ENCODE data around the gene GABBR1. TPM values are rescaled to one million over a fixed set of nuclear protein-coding genes. Genes with fewer than 3 reads are reported as not detected.
A peak's percentile ranks its signal among the peaks of the same experiment; 100 is the strongest.

GABBR1 gene
- total RNA-seq, 2 experiments from 2014 or later = 78.4 to 79.9 TPM

GRCh38 chr6:29680416-29680815, 47.4 kb upstream of the GABBR1 start:
- no peak overlapping the region for H3K27ac Mint-ChIP-seq
- no peak overlapping the region for H3K4me3 Mint-ChIP-seq

GRCh38 chr6:29679962-29680361, 47.0 kb upstream of the GABBR1 start:
- Mint-ChIP-seq H3K27me3 (peaks cover 16% of the 10 kb centered on the region), H3K4me1 (ENCODE audit: low read depth) (peaks cover 9% of the 10 kb centered on the region), H3K27ac (no peak overlapping the region), H3K9me3 (no peaks in the 10 kb centered on the region), H3K4me3 (no peak overlapping the region), H3K36me3 (ENCODE audit: low read depth) (no peaks in the 10 kb centered on the region)
- DNase-seq = no peak
- Histone ChIP-seq H3K36me3 (ENCODE audit: insufficient read depth, low read length) (no peaks in the 10 kb centered on the region), H3K9me3 (ENCODE audit: control insufficient read depth in 1 of 2, insufficient read depth in 1 of 2, low read length in 2 of 2) (peaks cover 0 to 9% of the 10 kb centered on the region in 2 experiments), H3K27me3 (ENCODE audit: control insufficient read depth in 1 of 2, insufficient read depth in 2 of 2, low read length in 2 of 2) (no peaks in the 10 kb centered on the region), H3K27ac (ENCODE audit: low read depth in 1 of 2, low read length in 2 of 2) (no peak overlapping the region), H3K4me1 (ENCODE audit: insufficient read depth, low read length) (peaks cover 15% of the 10 kb centered on the region), H3K4me3 (ENCODE audit: low read length) (no peak overlapping the region)
- no peak for ATAC-seq (ENCODE audit: poor library complexity)
- ChIA-PET POLR2A (no interaction called here), CTCF (no interaction called here)
- intact Hi-C loops (cut with DNase I, micrococcal nuclease) = no loop called here
- TF ChIP-seq CTCF (IDR thresholded peaks at IDR 0.05) = no peak

More at GRCh38 chr6:29680416-29680815, 47.4 kb upstream of the GABBR1 start:
- peak in 1 of 14 experiments; percentile 33 for DNase-seq
- Histone ChIP-seq H3K9me3 (ENCODE audit: control insufficient read depth in 1 of 2, insufficient read depth in 1 of 2, low read length in 2 of 2) (peaks cover 0 to 9% of the 10 kb centered on the region in 2 experiments), H3K27ac (ENCODE audit: low read depth in 1 of 2, low read length in 2 of 2) (no peak overlapping the region), H3K4me1 (ENCODE audit: insufficient read depth, low read length) (peaks cover 15% of the 10 kb centered on the region), H3K4me3 (ENCODE audit: low read length) (no peak overlapping the region), H3K27me3 (ENCODE audit: control insufficient read depth in 1 of 2, insufficient read depth in 2 of 2, low read length in 2 of 2) (no peaks in the 10 kb centered on the region), H3K36me3 (ENCODE audit: insufficient read depth, low read length) (no peaks in the 10 kb centered on the region)
- peaks cover 9% of the 10 kb centered on the region for H3K4me1 Mint-ChIP-seq (ENCODE audit: low read depth)
- H3K36me3 Mint-ChIP-seq (ENCODE audit: low read depth) = no peaks in the 10 kb centered on the region
- peaks cover 16% of the 10 kb centered on the region for H3K27me3 Mint-ChIP-seq
- intact Hi-C loops (cut with DNase I, micrococcal nuclease) = no loop called here
- ChIA-PET CTCF (no interaction called here), POLR2A (no interaction called here)
- ATAC-seq (ENCODE audit: poor library complexity) = no peak
- no peaks in the 10 kb centered on the region for H3K9me3 Mint-ChIP-seq
- TF ChIP-seq CTCF (IDR thresholded peaks at IDR 0.05) = no peak

DNA sequence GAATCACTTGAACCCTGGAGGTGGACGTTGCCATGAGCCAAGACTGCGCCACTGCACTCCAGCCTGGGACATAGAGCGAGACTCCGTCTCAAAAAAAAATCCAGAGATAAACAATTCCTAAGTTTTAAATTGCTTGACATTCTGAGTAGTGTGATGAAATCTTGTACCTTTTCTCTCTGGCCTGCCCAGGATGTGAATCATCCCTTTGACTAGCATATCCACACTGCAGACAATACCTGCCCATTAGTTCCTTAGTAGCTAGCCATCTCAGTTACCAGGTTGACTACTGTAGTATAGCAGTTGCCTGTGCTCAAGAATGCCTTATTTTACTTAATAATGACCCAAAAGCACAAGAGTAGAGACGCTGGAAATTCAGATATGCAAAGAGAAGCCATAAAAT, 45.1 kb upstream of the GABBR1 start:
- CTCF ChIA-PET = interaction anchor here (0.9 to 1.2 kb wide), 2 partner anchors 25 to 28 kb away, joined by 3 read pairs; no protein-coding TSS in a partner anchor
- peaks cover 0 to 2% of the 10 kb centered on the region in 2 experiments for H3K27me3 ChIP-seq (ENCODE audit: control insufficient read depth in 1 of 2, insufficient read depth in 2 of 2, low read length in 2 of 2)
- intact Hi-C loops (cut with DNase I, micrococcal nuclease) = no loop called here
- Mint-ChIP-seq H3K4me3 (no peak overlapping the region), H3K27ac (no peak overlapping the region), H3K36me3 (ENCODE audit: low read depth) (no peaks in the 10 kb centered on the region), H3K27me3 (peaks cover 16% of the 10 kb centered on the region), H3K4me1 (ENCODE audit: low read depth) (peaks cover 5% of the 10 kb centered on the region), H3K9me3 (no peaks in the 10 kb centered on the region)
- no peak overlapping the region for H3K4me3 ChIP-seq (ENCODE audit: low read length)
- no peak overlapping the region for H3K27ac ChIP-seq (ENCODE audit: low read depth in 1 of 2, low read length in 2 of 2)
- no peaks in the 10 kb centered on the region for H3K36me3 ChIP-seq (ENCODE audit: insufficient read depth, low read length)
- DNase-seq = no peak
- ATAC-seq (ENCODE audit: poor library complexity) = no peak
- TF ChIP-seq CTCF (IDR thresholded peaks at IDR 0.05) = no peak
- peaks cover 0 to 9% of the 10 kb centered on the region in 2 experiments for H3K9me3 ChIP-seq (ENCODE audit: control insufficient read depth in 1 of 2, insufficient read depth in 1 of 2, low read length in 2 of 2)
- peaks cover 15% of the 10 kb centered on the region for H3K4me1 ChIP-seq (ENCODE audit: insufficient read depth, low read length)
- POLR2A ChIA-PET = no interaction called here
